Hepatocyte (in vitro differentiated cells): Measurements from ENCODE around the gene PRDM11. TPM values are rescaled to one million over a fixed set of nuclear protein-coding genes. Genes with fewer than 3 reads are reported as not detected.

Experiments used
- DNase-seq: peaks from one replicate; pipeline ENCODE4 v3.0.0-alpha.2; 2016; ENCODE audit warnings: low spot score
- H2AFZ ChIP-seq: fragments of 200-600 bp; sonication (generic); 2 replicates; pipeline ENCODE4 v1.6.0; 2016; ENCODE audit warnings: antibody characterized with exemption, mild to moderate bottlenecking
- H3K27ac ChIP-seq: fragments of 200-600 bp; sonication (generic); 2 replicates; pipeline ENCODE4 v1.5.1; 2016; ENCODE audit warnings: mild to moderate bottlenecking
- H3K27me3 ChIP-seq: fragments of 200-600 bp; sonication (generic); 2 replicates; pipeline ENCODE4 v1.6.1; 2016
- H3K36me3 ChIP-seq: fragments of 200-600 bp; sonication (generic); replicated peaks from 2 replicates; pipeline ENCODE4 v1.5.1; 2016; ENCODE audit warnings: low read depth; ENCODE audit not compliant: insufficient read depth
- H3K4me1 ChIP-seq: fragments of 200-600 bp; sonication (generic); 2 replicates; pipeline ENCODE4 v1.5.1; 2016; ENCODE audit warnings: mild to moderate bottlenecking, moderate library complexity; ENCODE audit not compliant: insufficient read depth
- H3K4me2 ChIP-seq: fragments of 200-600 bp; sonication (generic); 2 replicates; pipeline ENCODE4 v1.6.0; 2016
- H3K4me3 ChIP-seq: fragments of 200-600 bp; sonication (generic); 2 replicates; pipeline ENCODE4 v1.5.1; 2016; ENCODE audit warnings: mild to moderate bottlenecking
- H3K79me2 ChIP-seq: fragments of 200-600 bp; sonication (generic); 2 replicates; pipeline ENCODE4 v1.6.0; 2017; ENCODE audit warnings: mild to moderate bottlenecking
- H3K9me2 ChIP-seq: fragments of 200-600 bp; sonication (generic); replicated peaks from 2 replicates; pipeline ENCODE4 v1.6.0; 2017; ENCODE audit warnings: mild to moderate bottlenecking; ENCODE audit not compliant: insufficient read depth
- H3K9me3 ChIP-seq: fragments of 200-600 bp; sonication (generic); 2 replicates; pipeline ENCODE4 v1.5.1; 2016; ENCODE audit warnings: low read depth, mild to moderate bottlenecking
- H4K20me1 ChIP-seq: fragments of 200-600 bp; sonication (generic); 2 replicates; pipeline ENCODE4 v1.6.0; 2016; ENCODE audit warnings: mild to moderate bottlenecking; ENCODE audit not compliant: insufficient read depth, poor library complexity, severe bottlenecking
- CTCF ChIP-seq: fragments of 200-600 bp; sonication (generic); IDR thresholded peaks from 2 replicates; pipeline ENCODE4 v1.5.1; 2016; ENCODE audit warnings: antibody characterized with exemption, mild to moderate bottlenecking; ENCODE audit not compliant: poor library complexity
- EZH2 ChIP-seq: fragments of 200-600 bp; sonication (generic); IDR thresholded peaks from 2 replicates; pipeline ENCODE4 v1.6.1; 2016; ENCODE audit warnings: antibody characterized with exemption, mild to moderate bottlenecking, borderline replicate concordance
- EZH2phosphoT487 ChIP-seq: fragments of 200-600 bp; sonication (generic); IDR thresholded peaks from one replicate; pipeline ENCODE4 v1.6.1; 2018; ENCODE audit warnings: antibody characterized with exemption, mild to moderate bottlenecking, low read depth, moderate library complexity; ENCODE audit not compliant: unreplicated experiment, severe bottlenecking
- WGBS: methylation state at CpG from one replicate; pipeline ENCODE4 v1.1.6; 2016; ENCODE audit warnings: low lambda C conversion rate; ENCODE audit errors: missing lambda C conversion rate; 5-methylcytosine and 5-hydroxymethylcytosine counted together
- polyA plus RNA-seq: library from polyadenylated mRNA; unstranded; fragments of >200 nt; fragmentation: Nextera tagmentation; extraction: Ambion mirVana; gene quantifications from 2 replicates; pipeline ENCODE4 v1.2.1, GENCODE V29; 2016
- total RNA-seq: library from RNA; depleted of rRNA; stranded (reverse); fragments of >200 nt; gene quantifications from 2 replicates; pipeline ENCODE4 v1.2.3, GENCODE V29; 2014

PRDM11 gene
- total and polyA plus RNA-seq, 2 experiments from 2014 or later = 11.2 to 15.0 TPM

DNA sequence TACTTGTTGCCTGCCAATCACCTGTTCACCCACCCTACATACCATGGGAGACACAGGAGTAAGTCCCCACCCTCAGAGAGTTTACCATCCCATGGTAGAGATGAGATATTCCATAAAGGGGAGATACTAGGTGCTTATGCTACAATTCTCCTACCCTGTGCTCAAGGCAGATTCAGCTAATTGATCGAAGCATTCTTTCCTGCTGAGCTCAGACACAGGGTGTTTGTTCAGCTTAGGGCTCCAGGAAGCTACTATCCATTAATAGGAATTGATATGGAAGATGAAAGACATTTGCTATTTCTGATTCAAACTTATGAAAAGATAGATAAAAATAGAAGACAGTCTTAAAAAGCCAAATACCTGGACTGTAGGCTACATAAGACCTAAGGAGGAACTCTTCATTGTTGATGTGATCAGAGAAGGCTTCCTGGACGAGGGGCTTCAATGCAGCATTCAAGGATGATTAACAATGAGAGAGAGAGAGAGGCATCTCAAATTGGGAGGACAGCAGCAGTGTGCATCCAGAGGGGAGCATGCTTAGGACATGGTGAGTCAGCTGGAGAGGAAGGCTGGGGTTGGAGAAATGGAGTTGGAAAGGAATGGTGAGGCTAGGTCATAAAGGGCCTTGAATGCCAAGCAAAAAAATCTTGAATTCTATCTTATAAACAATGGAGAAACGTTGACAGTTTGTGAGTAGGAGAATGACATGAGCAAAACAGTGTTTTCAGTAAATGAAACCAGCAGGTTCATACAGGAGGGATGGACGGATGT lies 124.7 kb downstream of the PRDM11 start:
- DNase-seq = no peak
- Histone ChIP-seq H4K20me1 (no peaks in the 10 kb centered on the region), H3K79me2 (no peaks in the 10 kb centered on the region), H3K9me3 (no peaks in the 10 kb centered on the region), H3K27me3 (peaks cover 6% of the 10 kb centered on the region), H2AFZ (no peak overlapping the region), H3K9me2 (no peaks in the 10 kb centered on the region), H3K4me1 (peaks cover 17% of the 10 kb centered on the region), H3K4me2 (no peak overlapping the region), H3K36me3 (no peaks in the 10 kb centered on the region), H3K4me3 (no peak overlapping the region), H3K27ac (peak overlapping the region; percentile 15)
- TF ChIP-seq EZH2 = no peak
- TF ChIP-seq EZH2phosphoT487 = no peak
- no peak for TF ChIP-seq CTCF
- WGBS = 77% methylated on average over 4 of the region's 4 CpGs

DNA sequence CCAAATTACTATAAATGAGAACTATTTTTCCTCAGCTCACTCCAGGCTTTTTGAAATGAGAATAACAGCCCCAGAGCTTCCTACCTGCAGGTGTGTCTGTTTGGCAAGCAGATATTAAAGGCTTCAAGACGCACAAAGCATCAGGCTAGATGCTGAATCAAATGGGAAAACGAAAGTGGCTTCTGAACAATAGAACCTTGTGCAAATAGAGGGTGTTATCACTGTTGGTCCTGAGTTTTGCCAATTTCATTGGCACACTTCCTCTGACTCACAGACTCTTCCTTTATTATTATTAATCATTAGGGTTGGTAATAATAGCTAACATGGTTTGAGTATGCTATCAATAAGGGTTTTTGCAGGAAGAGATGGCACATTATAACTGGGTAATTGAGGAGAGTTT lies 126.3 kb downstream of the PRDM11 start:
- H3K27ac ChIP-seq = no peak overlapping the region
- no peak overlapping the region for H3K4me2 ChIP-seq
- H2AFZ ChIP-seq = no peak overlapping the region
- no peaks in the 10 kb centered on the region for H4K20me1 ChIP-seq
- H3K27me3 ChIP-seq = peaks cover 6% of the 10 kb centered on the region
- no peaks in the 10 kb centered on the region for H3K9me3 ChIP-seq
- no peak overlapping the region for H3K4me3 ChIP-seq
- WGBS = 66% methylated on average over 2 of the region's 2 CpGs
- no peaks in the 10 kb centered on the region for H3K9me2 ChIP-seq
- TF ChIP-seq EZH2phosphoT487 = no peak
- no peak for TF ChIP-seq CTCF
- TF ChIP-seq EZH2 = no peak
- no peak for DNase-seq
- no peaks in the 10 kb centered on the region for H3K79me2 ChIP-seq
- H3K4me1 ChIP-seq = peaks cover 6% of the 10 kb centered on the region
- no peaks in the 10 kb centered on the region for H3K36me3 ChIP-seq

- Histone ChIP-seq H3K4me1 (no peaks in the 10 kb centered on the region), H4K20me1 (no peaks in the 10 kb centered on the region), H3K4me2 (no peak overlapping the region), H2AFZ (no peak overlapping the region), H3K9me2 (no peaks in the 10 kb centered on the region), H3K36me3 (no peaks in the 10 kb centered on the region), H3K27ac (no peak overlapping the region), H3K79me2 (no peaks in the 10 kb centered on the region), H3K4me3 (no peak overlapping the region), H3K27me3 (peaks cover 6% of the 10 kb centered on the region), H3K9me3 (no peaks in the 10 kb centered on the region)
- no peak for DNase-seq
- no peak for TF ChIP-seq EZH2
- no peak for TF ChIP-seq CTCF
- no peak for TF ChIP-seq EZH2phosphoT487
- 89% methylated on average over 5 of the region's 6 CpGs for WGBS
Observed at GRCh38 chr11:45273509-45273908, 127.1 kb downstream of the PRDM11 start.
